GM12892 (cell line): ENCODE results near the gene TAB2.
A peak's percentile ranks its signal among the peaks of the same experiment; 100 is the strongest.

Experiments
- DNase-seq: peaks from one replicate; pipeline ENCODE4 v3.0.0; 2011; ENCODE audit not compliant: insufficient read length
- FAIRE-seq: peaks from 2 replicates; lab custom pipeline; 2011; peaks lifted over from hg19 to GRCh38; lab: Jason Lieb, UNC
- POLR2A ChIP-seq: IDR thresholded peaks from 2 replicates; pipeline ENCODE4 v1.6.1; 2011; ENCODE audit warnings: low read depth, low read length, control low read depth
- POLR2AphosphoS5 ChIP-seq: IDR thresholded peaks from 2 replicates; pipeline ENCODE4 v1.6.1; 2011; ENCODE audit warnings: low read depth, low read length, control low read depth
- TAF1 ChIP-seq: IDR thresholded peaks from 2 replicates; pipeline ENCODE4 v1.6.1; 2011; ENCODE audit warnings: low read depth, mild to moderate bottlenecking, control low read depth, low read length, borderline replicate concordance

Gene TAB2

DNA sequence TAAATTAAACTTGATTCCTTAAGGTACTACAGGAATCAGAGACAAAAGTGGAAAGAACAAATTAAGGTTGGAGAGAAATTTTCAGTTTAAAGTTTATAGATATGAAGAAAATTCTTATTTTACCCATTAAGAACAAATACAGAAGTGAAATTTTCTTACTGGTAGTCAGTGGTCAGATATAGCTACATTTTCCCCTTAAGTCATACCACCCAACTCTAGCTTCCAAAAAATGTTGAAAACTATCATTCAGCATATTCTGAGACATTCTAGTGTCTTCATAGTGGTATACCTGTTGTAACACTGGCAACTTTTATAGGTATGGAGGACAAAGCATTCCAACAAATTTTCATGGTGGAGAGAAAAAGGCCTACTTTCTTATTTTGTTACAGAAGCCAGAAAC is 67.0 kb downstream of the TAB2 start:
- FAIRE-seq (no peak), DNase-seq (no peak)
- TF ChIP-seq POLR2AphosphoS5 (no peak), TAF1 (no peak), POLR2A (no peak)

DNA sequence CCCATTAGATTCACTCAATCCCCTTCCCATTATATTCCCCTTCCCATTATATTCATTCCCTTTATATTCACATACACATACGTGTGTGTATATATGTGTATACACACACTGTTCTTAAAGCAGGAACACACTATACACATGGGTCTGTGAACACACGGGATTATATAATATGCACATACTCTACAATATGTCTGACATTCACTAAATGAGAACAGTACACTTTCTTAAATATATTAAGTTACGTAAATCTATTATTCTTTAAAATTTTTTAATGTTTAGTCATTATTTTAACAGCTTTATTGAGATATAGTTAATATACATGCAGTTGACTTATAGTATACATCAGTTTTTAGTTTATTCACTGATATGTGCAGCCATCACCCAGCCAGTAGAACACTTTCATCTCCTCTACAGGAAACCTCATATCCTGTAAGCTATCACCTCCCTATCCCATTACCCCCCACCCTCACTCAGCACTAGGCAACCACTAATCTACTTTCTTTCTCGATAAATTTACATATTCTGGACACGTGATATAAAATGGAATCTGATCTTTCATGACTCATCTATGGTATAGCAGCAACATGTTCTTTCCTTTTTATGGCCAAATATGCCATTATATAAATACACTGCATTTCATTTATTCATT is 68.6 kb downstream of the TAB2 start:
- DNase-seq = no peak
- TF ChIP-seq TAF1 (no peak), POLR2AphosphoS5 (no peak), POLR2A (no peak)
- FAIRE-seq = no peak

DNA sequence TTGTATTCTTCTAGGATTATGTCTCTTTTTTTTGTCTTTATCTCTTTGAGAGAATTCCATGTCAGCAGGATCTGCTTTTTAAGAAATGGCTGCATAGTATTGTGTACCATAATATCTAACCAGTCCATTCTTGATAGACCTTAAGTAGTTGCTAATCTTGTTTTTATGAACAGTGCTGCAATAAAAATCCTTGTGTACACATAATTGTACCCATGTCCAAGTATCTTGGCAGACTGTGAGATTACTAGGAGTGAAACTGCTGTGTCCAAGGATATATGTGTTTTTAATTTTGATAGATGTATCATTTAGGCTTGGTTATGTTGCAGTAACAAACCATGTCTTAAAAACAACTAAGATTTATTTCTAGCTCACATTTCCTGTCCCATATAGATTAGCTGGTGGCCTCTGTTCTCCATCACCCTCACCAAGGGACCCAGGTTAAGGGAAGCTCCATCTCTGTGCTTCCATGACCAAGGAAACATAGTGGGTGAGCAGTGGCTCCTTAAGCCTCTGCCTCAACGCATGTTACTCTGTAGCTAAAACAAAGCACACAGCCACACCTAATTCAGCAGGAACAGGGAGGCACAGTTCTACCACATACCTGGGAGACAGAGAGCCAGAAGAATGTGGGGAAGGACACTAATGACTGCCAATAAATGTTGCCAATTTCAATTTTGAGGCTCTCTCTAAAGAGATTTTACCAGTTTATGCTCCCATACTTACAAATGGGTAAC is 70.4 kb downstream of the TAB2 start:
- no peak for DNase-seq
- no peak for TF ChIP-seq POLR2AphosphoS5
- TF ChIP-seq TAF1 = no peak
- TF ChIP-seq POLR2A = no peak
- FAIRE-seq = peak; percentile 36

DNA sequence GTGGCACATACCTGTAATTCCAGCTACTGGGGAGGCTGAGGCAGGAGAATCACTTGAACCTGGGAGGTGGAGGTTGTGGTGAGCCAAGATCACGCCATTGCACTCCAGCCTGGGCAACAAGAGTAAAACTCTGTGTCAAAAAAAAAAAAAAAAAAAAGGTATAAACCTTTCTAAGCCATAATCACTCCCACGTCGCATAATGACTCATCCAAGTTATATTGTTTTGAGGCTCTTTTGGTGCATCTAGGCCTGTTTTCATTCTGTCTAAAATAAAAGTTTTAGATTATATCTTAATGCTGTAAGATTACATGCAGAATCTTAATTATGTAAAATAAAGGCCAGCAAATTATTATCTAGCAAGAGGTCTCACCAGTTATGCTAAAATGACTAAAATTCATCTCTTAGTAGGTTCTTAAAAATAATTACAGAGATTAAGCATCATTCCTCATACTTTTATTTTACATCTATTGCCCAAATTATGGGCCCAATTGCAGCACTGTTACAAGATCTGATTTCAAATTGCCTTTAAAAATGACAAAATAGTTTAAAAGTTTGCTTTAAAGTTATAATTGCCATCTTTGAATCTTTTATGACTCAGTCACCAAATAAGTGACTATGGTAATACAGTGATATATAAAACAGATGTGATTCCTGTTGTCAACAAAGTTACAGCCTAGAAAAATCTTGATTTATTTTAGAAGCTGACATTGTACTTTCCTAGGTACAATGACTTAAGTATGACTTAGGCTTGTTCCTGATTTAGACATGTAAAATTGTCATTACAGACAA is 72.2 kb downstream of the TAB2 start:
- no peak for DNase-seq
- FAIRE-seq = no peak
- no peak for TF ChIP-seq POLR2AphosphoS5
- no peak for TF ChIP-seq POLR2A
- TF ChIP-seq TAF1 = no peak

DNA sequence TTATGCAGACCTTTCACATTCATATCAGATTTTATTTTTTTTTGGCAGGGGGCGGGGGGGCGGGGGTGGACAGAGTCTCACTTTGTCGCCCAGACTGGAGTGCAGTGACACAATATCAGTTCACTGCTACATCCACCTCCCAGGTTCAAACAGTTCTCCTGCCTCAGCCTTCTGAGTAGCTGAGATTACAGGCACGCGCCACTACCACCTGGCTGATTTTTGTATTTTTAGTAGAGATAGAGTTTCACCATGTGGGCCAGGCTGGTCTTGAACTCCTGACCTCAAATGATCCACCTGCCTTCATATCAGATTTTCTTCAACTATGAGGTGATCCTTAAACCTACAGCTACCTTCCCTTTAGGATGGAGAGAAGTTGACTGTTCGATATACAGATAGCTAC is 74.6 kb downstream of the TAB2 start:
- DNase-seq = no peak
- TF ChIP-seq POLR2AphosphoS5 (no peak), TAF1 (no peak), POLR2A (no peak)
- FAIRE-seq = no peak

DNA sequence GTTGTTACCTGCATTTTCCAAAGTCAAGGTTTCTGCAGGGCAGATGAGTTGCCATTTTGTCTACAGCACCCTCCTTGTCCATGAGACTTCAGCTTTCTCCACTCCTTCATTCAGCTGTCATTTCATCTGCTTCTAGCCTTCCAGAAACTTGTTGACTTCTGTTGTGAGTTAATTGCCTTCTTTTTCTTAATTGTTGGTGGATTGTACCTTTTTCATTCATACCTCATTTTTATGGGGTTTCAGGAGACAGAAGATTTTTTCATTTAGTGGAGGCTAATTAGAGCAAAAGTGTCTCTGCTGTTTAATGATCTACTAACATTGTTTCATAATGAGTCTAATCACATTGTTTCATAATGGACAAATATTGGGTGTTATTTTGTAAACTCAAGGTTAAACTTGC is 75.0 kb downstream of the TAB2 start:
- FAIRE-seq = peak; percentile 77
- TF ChIP-seq TAF1 (no peak), POLR2AphosphoS5 (no peak)
- DNase-seq = no peak

DNA sequence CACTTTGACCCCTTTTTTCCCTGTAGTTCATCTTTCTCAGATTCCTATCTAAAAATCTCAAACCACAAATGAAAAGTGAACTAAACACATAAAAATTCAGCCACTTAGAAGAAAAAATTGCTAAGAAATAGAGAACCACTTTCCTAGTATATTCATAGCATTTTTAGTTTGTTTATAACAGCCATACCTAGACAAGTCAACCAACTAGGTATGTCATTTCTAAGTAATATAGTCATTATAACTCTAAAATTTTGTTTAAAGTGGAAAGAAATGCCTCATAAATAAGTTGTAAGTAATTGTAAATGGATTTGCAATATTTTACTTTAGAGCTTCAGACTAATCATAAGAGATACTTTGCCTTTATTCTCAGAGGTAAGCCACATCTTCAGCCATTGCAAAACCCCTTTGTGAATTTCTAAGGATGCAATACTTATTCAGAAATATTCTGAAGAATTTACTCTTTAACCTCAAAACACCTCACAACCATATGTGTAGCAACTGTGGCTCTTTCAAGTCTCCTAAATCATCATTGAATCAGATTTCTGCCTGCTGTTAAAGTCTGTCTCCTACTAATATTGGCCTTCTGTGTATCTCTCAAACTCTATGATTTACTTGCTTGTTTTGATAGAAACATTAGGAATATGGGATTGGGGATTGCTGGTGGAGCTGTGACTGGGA is 75.6 kb downstream of the TAB2 start:
- DNase-seq (no peak), FAIRE-seq (no peak)
- TF ChIP-seq POLR2AphosphoS5 (no peak), POLR2A (no peak), TAF1 (no peak)

DNA sequence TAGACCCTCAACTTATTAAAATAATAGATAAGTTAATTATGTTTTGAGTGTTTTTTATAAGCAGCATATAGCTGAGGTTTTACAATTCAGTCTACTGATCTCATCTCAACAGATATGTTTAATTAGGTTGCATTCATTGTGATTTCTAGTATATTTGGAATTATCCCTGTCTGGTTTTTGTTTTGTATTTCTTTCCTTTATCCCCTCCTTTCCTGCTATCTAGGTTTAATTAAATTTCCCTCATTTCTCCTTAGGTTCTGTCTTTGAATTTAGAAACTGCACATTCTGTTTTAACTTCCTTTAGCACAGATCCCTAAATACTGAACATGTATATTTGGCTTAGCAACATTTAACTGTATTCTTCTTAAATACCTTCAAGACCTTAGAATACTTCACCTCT is 77.7 kb downstream of the TAB2 start:
- FAIRE-seq = no peak
- TF ChIP-seq POLR2AphosphoS5 = no peak
- no peak for TF ChIP-seq TAF1
- no peak for TF ChIP-seq POLR2A
- DNase-seq = no peak

DNA sequence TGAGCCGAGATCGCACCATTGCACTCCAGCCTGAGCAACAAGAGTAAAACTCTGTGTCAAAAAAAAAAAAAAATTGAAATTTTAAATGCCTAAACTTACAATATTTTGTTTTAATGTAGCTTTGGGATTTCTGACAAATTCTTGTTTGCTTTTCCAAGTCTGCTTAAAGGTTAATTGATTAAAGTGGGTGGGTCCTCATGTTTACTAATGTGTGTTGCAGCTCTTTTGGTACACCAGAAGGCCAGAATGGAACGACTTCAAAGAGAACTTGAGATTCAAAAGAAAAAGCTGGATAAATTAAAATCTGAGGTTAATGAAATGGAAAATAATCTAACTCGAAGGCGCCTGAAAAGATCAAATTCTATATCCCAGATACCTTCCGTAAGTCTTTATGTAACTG is 79.9 kb downstream of the TAB2 start:
- FAIRE-seq (no peak), DNase-seq (no peak)
- TF ChIP-seq POLR2AphosphoS5 = no peak
- TF ChIP-seq POLR2A = no peak
- no peak for TF ChIP-seq TAF1

DNA sequence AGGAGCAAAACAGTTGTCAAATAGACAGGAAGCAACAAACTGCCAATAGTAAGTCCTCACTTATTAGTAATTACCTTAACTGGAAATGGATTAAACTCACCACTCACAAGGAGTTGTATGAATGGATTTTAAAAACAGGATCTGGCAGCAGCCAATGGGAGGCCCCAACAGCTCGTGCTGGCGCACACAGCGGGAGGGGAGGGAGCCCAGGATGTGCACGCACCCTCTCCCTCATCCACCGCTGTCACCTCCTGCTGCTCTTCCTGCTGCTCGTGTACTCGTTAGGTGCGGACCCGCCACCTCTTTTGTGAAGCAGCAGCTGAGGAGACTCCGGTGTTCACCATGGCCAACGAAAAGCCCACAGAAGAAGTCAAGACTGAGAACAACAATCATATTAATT is 82.5 kb downstream of the TAB2 start, which contains the start of gene SUMO4:
Gene SUMO4, plus strand, starts transcription at position 213 of the 400 bp plus-strand sequence. Its CDS starts 130 bp downstream, at position 343.
- FAIRE-seq (no peak), DNase-seq (no peak)
- no peak for TF ChIP-seq POLR2A
- no peak for TF ChIP-seq TAF1
- no peak for TF ChIP-seq POLR2AphosphoS5

DNA sequence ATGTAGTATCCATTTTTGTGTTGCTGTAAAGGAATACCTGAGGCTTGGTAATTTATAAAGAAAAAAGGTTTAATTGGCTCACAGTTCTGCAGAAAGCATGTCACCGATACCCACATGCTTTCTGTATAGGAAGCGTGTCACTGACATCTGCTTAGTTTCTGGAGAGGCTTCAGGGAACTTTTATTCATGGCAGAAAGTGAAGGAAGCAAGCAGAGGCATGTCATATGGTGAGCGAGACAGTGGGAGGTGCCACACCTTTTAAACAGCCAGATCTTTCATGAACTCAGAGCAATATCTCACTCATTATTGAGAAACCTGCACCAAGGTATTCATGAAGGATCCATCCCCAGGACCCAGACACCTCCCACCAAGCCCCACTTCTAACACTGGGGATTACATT is 86.0 kb downstream of the TAB2 start:
- TF ChIP-seq TAF1 = no peak
- no peak for TF ChIP-seq POLR2A
- no peak for TF ChIP-seq POLR2AphosphoS5
- DNase-seq (no peak), FAIRE-seq (no peak)
